ENCODE data around the gene NUP214.
"Not testable (repeated sequence)": the region's sequence is repeated elsewhere in the genome, so short reads cannot be mapped to it uniquely, and the experiment has no call there.

Gene NUP214

DNA sequence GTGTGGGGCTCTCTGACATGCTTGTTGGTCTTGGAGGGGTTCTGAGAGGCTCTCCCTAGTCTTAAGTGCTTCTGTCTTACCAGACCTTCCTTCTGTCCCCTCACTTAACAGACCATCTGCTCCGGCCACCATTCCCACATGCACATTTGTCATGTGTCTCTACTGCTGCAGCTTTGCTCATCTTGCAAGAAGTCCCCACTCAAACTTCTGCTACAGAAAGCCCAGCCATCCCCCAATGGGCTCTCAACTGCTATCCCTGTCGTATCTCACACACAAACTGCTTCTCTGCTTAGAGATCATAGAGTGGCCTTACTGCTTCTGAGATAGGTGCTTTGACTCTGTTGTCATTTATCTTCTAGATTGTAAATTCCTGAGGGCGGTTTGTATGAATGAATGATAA lies 69.4 kb downstream of the NUP214 start:
- TF ChIP-seq NFRKB (IDR thresholded peaks at IDR 0.05) (no peak), ARNT (IDR thresholded peaks at IDR 0.05) (no peak), SUZ12 (IDR thresholded peaks at IDR 0.05) (no peak), ZNF384 (IDR thresholded peaks at IDR 0.05) (no peak), TARDBP (IDR thresholded peaks at IDR 0.05) (no peak), FOXK2 (IDR thresholded peaks at IDR 0.05) (no peak), BHLHE40 (IDR thresholded peaks at IDR 0.05; ENCODE audit: borderline replicate concordance) (no peak), FOXM1 (IDR thresholded peaks at IDR 0.05; ENCODE audit: borderline replicate concordance) (no peak), LEF1 (IDR thresholded peaks at IDR 0.05; ENCODE audit: borderline replicate concordance) (no peak)
- DNase-seq (ENCODE audit: extremely low spot score): no peak
- POLR2A ChIA-PET: no interaction called here
- CTCF ChIA-PET: no interaction called here

DNA sequence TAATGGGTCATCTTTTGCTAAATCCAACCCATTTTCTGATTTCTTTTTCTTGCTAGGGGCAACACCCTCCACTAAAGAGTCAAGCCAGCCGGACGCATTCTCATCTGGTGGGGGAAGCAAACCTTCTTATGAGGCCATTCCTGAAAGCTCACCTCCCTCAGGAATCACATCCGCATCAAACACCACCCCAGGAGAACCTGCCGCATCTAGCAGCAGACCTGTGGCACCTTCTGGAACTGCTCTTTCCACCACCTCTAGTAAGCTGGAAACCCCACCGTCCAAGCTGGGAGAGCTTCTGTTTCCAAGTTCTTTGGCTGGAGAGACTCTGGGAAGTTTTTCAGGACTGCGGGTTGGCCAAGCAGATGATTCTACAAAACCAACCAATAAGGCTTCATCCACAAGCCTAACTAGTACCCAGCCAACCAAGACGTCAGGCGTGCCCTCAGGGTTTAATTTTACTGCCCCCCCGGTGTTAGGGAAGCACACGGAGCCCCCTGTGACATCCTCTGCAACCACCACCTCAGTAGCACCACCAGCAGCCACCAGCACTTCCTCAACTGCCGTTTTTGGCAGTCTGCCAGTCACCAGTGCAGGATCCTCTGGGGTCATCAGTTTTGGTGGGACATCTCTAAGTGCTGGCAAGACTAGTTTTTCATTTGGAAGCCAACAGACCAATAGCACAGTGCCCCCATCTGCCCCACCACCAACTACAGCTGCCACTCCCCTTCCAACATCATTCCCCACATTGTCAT lies 72.0 kb downstream of the NUP214 start:
- POLR2A ChIA-PET: no interaction called here
- CTCF ChIA-PET: no interaction called here
- TF ChIP-seq FOXA1 (IDR thresholded peaks at IDR 0.05) (no peak), ELF4 (IDR thresholded peaks at IDR 0.05) (no peak), ZNF384 (IDR thresholded peaks at IDR 0.05) (no peak), SP1 (IDR thresholded peaks at IDR 0.05) (no peak), L3MBTL2 (conservative IDR thresholded peaks at IDR 0.05) (no peak), BHLHE40 (IDR thresholded peaks at IDR 0.05; ENCODE audit: borderline replicate concordance) (no peak), HDGF (IDR thresholded peaks at IDR 0.05; ENCODE audit: borderline replicate concordance) (no peak), ARNT (IDR thresholded peaks at IDR 0.05) (no peak), LEF1 (IDR thresholded peaks at IDR 0.05; ENCODE audit: borderline replicate concordance) (no peak), SUZ12 (IDR thresholded peaks at IDR 0.05) (no peak), CTBP1 (IDR thresholded peaks at IDR 0.05; ENCODE audit: borderline replicate concordance) (no peak), FOXM1 (IDR thresholded peaks at IDR 0.05; ENCODE audit: borderline replicate concordance) (no peak), TARDBP (IDR thresholded peaks at IDR 0.05) (no peak), FOXK2 (IDR thresholded peaks at IDR 0.05) (no peak), NFRKB (IDR thresholded peaks at IDR 0.05) (no peak)
- TF ChIP-seq, protein P1, sequence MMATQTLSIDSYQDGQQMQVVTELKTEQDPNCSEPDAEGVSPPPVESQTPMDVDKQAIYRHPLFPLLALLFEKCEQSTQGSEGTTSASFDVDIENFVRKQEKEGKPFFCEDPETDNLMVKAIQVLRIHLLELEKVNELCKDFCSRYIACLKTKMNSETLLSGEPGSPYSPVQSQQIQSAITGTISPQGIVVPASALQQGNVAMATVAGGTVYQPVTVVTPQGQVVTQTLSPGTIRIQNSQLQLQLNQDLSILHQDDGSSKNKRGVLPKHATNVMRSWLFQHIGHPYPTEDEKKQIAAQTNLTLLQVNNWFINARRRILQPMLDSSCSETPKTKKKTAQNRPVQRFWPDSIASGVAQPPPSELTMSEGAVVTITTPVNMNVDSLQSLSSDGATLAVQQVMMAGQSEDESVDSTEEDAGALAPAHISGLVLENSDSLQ (IDR thresholded peaks at IDR 0.05): no peak
- no peak for DNase-seq (ENCODE audit: extremely low spot score)

DNA sequence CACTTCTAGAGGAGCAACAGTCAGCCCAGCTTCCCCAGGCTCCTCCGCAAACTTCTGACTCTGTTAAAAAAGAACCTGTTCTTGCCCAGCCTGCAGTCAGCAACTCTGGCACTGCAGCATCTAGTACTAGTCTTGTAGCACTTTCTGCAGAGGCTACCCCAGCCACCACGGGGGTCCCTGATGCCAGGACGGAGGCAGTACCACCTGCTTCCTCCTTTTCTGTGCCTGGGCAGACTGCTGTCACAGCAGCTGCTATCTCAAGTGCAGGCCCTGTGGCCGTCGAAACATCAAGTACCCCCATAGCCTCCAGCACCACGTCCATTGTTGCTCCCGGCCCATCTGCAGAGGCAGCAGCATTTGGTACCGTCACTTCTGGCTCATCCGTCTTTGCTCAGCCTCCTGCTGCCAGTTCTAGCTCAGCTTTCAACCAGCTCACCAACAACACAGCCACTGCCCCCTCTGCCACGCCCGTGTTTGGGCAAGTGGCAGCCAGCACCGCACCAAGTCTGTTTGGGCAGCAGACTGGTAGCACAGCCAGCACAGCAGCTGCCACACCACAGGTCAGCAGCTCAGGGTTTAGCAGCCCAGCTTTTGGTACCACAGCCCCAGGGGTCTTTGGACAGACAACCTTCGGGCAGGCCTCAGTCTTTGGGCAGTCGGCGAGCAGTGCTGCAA lies 72.8 kb downstream of the NUP214 start:
- TF ChIP-seq ARNT (IDR thresholded peaks at IDR 0.05) (no peak), TARDBP (IDR thresholded peaks at IDR 0.05) (no peak)
- POLR2A ChIA-PET: interaction anchor here (1.4 kb wide), 1 partner anchor 9 kb away, joined by 3 read pairs; no protein-coding TSS in a partner anchor
- CTCF ChIA-PET: interaction anchor here (0.6 kb wide), 1 partner anchor 329 kb away, joined by 3 read pairs; no protein-coding TSS in a partner anchor
- no peak for DNase-seq (ENCODE audit: extremely low spot score)

DNA sequence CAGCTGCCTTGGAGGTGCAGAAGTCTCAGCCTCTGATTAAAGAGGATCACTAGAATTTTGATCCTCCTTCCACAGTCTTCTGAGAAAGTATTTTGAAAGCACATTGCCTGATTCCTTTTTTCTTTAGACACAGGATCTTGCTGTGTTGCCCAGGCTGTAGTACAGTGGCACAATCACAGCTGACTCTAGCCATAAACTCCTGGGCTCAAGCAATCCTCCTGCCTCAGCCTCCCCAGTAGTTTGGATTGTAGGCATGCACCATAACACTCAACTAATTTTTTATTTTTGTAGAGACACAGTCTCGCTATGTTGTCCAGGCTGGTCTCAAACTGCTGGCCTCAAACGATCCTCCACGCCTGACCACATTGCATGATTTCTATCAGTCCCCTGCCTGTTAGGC lies 76.5 kb downstream of the NUP214 start:
- DNase-seq (ENCODE audit: extremely low spot score): no peak
- TF ChIP-seq NFRKB (IDR thresholded peaks at IDR 0.05) (no peak), ZNF384 (IDR thresholded peaks at IDR 0.05) (no peak), CTBP1 (IDR thresholded peaks at IDR 0.05; ENCODE audit: borderline replicate concordance) (no peak), LEF1 (IDR thresholded peaks at IDR 0.05; ENCODE audit: borderline replicate concordance) (no peak), FOXM1 (IDR thresholded peaks at IDR 0.05; ENCODE audit: borderline replicate concordance) (no peak)
- ChIA-PET POLR2A (no interaction called here), CTCF (no interaction called here)

DNA sequence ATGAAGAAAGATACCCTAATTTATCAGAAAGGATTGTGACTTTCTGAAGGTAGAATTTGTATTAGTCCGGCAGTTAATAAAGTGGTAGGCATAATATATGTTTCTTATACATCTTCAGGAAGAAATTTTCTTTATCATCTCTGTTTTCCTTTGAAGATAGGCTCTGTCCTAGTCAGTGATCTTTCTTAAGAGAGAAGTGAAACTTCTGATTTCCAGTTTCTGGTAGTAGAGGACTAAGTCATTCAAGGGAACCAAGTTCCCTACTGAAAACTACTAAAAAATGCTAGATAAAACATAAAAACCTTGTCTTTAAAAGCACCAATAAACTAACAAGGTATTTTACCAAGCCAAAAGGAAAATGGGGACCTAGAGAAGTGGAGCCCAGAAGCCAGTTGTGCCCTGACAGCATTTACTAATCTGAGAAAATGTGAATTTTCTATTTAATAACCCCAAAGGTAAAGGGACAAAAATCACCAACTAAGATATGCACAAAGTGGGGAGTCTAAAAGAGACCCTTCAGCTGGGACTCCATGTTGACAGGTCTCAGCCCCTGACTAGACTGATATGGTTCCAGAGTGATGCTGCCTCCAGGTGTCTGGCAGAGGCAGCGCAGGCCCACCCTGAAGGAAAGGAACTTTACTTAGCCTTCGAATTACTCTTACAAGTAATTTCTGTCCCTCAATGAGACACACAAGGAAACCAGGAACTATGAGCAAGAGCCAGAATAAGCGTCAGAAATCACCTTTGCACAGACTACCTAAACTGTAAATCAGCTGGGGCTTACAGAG lies 78.2 kb downstream of the NUP214 start:
- no peak for TF ChIP-seq ELF4 (IDR thresholded peaks at IDR 0.05)
- no peak for TF ChIP-seq NFRKB (IDR thresholded peaks at IDR 0.05)
- TF ChIP-seq L3MBTL2 (conservative IDR thresholded peaks at IDR 0.05): no peak
- TF ChIP-seq, protein P1 (IDR thresholded peaks at IDR 0.05): no peak
- TF ChIP-seq FOXK2 (IDR thresholded peaks at IDR 0.05): no peak
- ChIA-PET POLR2A (no interaction called here), CTCF (no interaction called here)
- DNase-seq (ENCODE audit: extremely low spot score): peak; percentile 21

DNA sequence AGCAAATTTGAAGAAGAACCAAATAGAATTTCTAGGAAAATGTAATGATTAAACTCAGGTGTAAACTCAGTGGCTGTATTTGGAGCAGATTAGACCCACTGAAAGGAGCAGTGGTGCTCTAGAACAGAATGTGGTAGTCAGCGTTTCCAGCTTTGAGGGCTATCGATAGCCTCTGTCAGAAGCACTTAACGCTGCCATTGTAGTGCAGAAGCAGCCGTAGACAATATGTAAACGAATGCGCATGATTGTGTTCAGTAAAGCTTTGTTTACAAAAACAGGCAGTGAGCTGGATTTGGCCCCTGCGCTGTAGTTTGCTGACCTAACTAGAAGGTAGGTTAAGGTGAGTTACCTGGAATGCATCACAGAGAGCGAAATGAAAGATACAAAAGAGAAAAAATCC lies 78.9 kb downstream of the NUP214 start:
- no peak for DNase-seq (ENCODE audit: extremely low spot score)
- TF ChIP-seq ELF4 (IDR thresholded peaks at IDR 0.05): no peak
- TF ChIP-seq CTBP1 (IDR thresholded peaks at IDR 0.05; ENCODE audit: borderline replicate concordance): no peak
- ChIA-PET POLR2A (no interaction called here), CTCF (no interaction called here)

DNA sequence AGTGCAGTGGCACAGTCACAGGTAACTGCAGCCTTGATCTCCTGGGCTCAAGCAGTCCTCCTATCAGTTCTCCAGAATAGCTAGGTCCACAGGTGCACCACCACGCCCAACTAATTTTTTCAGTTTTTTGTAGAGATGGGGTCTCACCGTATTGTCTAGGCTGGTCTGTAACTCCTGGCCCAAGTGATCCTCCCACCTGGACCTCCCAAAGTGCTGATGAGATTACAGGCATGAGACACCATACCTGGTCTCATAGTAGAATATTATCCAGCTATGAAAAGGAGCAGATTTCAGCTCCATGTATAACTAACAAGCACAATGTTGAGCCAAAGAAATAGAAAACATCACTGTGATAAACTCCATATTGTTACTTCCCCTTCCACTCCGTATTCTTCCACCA lies 81.1 kb downstream of the NUP214 start:
- TF ChIP-seq SUZ12 (IDR thresholded peaks at IDR 0.05): no peak
- TF ChIP-seq BHLHE40 (IDR thresholded peaks at IDR 0.05; ENCODE audit: borderline replicate concordance): no peak
- TF ChIP-seq NFRKB (IDR thresholded peaks at IDR 0.05): no peak
- TF ChIP-seq FOXK2 (IDR thresholded peaks at IDR 0.05): no peak
- no peak for TF ChIP-seq FOXM1 (IDR thresholded peaks at IDR 0.05; ENCODE audit: borderline replicate concordance)
- no peak for TF ChIP-seq TARDBP (IDR thresholded peaks at IDR 0.05)
- no peak for TF ChIP-seq ELF4 (IDR thresholded peaks at IDR 0.05)
- no peak for TF ChIP-seq FOXA1 (IDR thresholded peaks at IDR 0.05)
- no peak for TF ChIP-seq L3MBTL2 (conservative IDR thresholded peaks at IDR 0.05)
- TF ChIP-seq, protein P1 (IDR thresholded peaks at IDR 0.05): no peak
- no peak for TF ChIP-seq ZNF384 (IDR thresholded peaks at IDR 0.05)
- no peak for TF ChIP-seq SP1 (IDR thresholded peaks at IDR 0.05)
- no peak for TF ChIP-seq CTBP1 (IDR thresholded peaks at IDR 0.05; ENCODE audit: borderline replicate concordance)
- TF ChIP-seq ARNT (IDR thresholded peaks at IDR 0.05): no peak
- no peak for TF ChIP-seq HDGF (IDR thresholded peaks at IDR 0.05; ENCODE audit: borderline replicate concordance)
- TF ChIP-seq LEF1 (IDR thresholded peaks at IDR 0.05; ENCODE audit: borderline replicate concordance): no peak
- POLR2A ChIA-PET: no interaction called here
- no peak for DNase-seq (ENCODE audit: extremely low spot score)
- CTCF ChIA-PET: no interaction called here

DNA sequence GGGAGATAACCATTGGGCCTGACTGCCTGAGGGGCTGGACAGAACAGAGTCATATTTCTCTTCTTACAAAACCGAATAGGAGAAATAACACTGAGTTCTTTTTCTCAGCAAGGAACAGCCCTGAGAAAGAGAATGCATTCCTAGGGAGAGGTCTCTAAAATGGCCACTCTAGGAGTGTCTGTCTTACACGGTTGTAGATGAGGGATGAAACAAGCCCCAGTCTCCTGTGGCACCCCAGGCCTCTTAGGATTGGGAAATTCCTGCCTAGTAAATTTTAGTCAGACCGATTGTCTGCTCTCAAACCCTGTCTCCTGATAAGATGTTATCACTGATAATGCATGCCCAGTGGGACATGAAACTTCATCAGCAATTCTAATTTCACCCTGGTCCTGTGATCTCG lies 86.5 kb downstream of the NUP214 start:
- CTCF ChIA-PET; POLR2A ChIA-PET; DNase-seq (ENCODE audit: extremely low spot score): not testable (repeated sequence)
